GM23338 (cell line): Measurements from ENCODE around the gene TAGLN2. TPM values are rescaled to one million over a fixed set of nuclear protein-coding genes. Genes with fewer than 3 reads are reported as not detected.

Experiments used
- ATAC-seq: fragments of 200-7000 bp; cut with Tn5 transposase; 3 replicates; pipeline ENCODE4 v1.9.1; 2020
- DNase-seq: peaks from one replicate; pipeline ENCODE4 v3.0.0-alpha.2; 2015; ENCODE audit warnings: low spot score
- H2AFZ ChIP-seq: fragments of 200-600 bp; sonication (generic); 2 replicates; pipeline ENCODE4 v1.8.0; 2016; ENCODE audit warnings: antibody characterized with exemption, mild to moderate bottlenecking, moderate library complexity
- H3F3A ChIP-seq: fragments of 200-600 bp; sonication (generic); replicated peaks from 2 replicates; pipeline ENCODE4 v1.8.0; 2017; ENCODE audit warnings: antibody characterized with exemption, mixed run types, low read depth
- H3K27ac ChIP-seq: fragments of 200-600 bp; sonication (generic); 2 replicates; pipeline ENCODE4 v1.6.1; 2016; ENCODE audit warnings: low read depth
- H3K27me3 ChIP-seq: fragments of 200-600 bp; sonication (generic); 2 replicates; pipeline ENCODE4 v1.8.0; 2016; ENCODE audit warnings: mild to moderate bottlenecking, mixed run types, moderate library complexity; ENCODE audit not compliant: insufficient read depth
- H3K36me3 ChIP-seq: fragments of 200-600 bp; sonication (generic); 2 replicates; pipeline ENCODE4 v1.8.0; 2016; ENCODE audit warnings: mild to moderate bottlenecking; ENCODE audit not compliant: insufficient read depth
- H3K4me1 ChIP-seq: fragments of 200-600 bp; sonication (generic); 2 replicates; pipeline ENCODE4 v1.8.0; 2016; ENCODE audit warnings: mild to moderate bottlenecking, moderate library complexity; ENCODE audit not compliant: insufficient read depth
- H3K4me2 ChIP-seq: fragments of 200-600 bp; sonication (generic); 2 replicates; pipeline ENCODE4 v1.7.1; 2017; ENCODE audit warnings: mixed run types
- H3K4me3 ChIP-seq: fragments of 200-600 bp; sonication (generic); 2 replicates; pipeline ENCODE4 v1.6.1; 2016; ENCODE audit warnings: mixed run types
- H3K79me2 ChIP-seq: fragments of 200-600 bp; sonication (generic); replicated peaks from 2 replicates; pipeline ENCODE4 v1.8.0; 2017; ENCODE audit warnings: mild to moderate bottlenecking; ENCODE audit not compliant: insufficient read depth
- H3K9me2 ChIP-seq: fragments of 200-600 bp; sonication (generic); 2 replicates; pipeline ENCODE4 v1.8.0; 2017; ENCODE audit not compliant: insufficient read depth
- H4K20me1 ChIP-seq: fragments of 200-600 bp; sonication (generic); replicated peaks from 2 replicates; pipeline ENCODE4 v1.8.0; 2017; ENCODE audit warnings: mild to moderate bottlenecking; ENCODE audit not compliant: insufficient read depth
- H3K27ac Mint-ChIP-seq: 2 replicates; pipeline ENCODE4 v1.8.0; 2020; ENCODE audit warnings: inconsistent platforms, mild to moderate bottlenecking, moderate library complexity, mixed read lengths
- H3K27me3 Mint-ChIP-seq: 3 replicates; pipeline ENCODE4 v1.8.0; 2022; ENCODE audit warnings: low read depth, mild to moderate bottlenecking, moderate library complexity, mixed read lengths, inconsistent platforms; ENCODE audit not compliant: insufficient read depth, poor library complexity
- H3K36me3 Mint-ChIP-seq: 3 replicates; pipeline ENCODE4 v1.8.0; 2021; ENCODE audit warnings: low read depth, mild to moderate bottlenecking, inconsistent platforms, moderate library complexity, mixed read lengths
- H3K4me1 Mint-ChIP-seq: 3 replicates; pipeline ENCODE4 v1.8.0; 2020; ENCODE audit warnings: mild to moderate bottlenecking, inconsistent platforms, mixed read lengths
- H3K4me3 Mint-ChIP-seq: 3 replicates; pipeline ENCODE4 v1.8.0; 2021; ENCODE audit warnings: moderate library complexity, mild to moderate bottlenecking, inconsistent platforms, mixed read lengths
- H3K9me3 Mint-ChIP-seq: 3 replicates; pipeline ENCODE4 v1.8.0; 2020; ENCODE audit warnings: moderate library complexity, mild to moderate bottlenecking, inconsistent platforms, mixed read lengths
- CREB1 ChIP-seq: fragments of 250-450 bp; sonication (Bioruptor Pico); IDR thresholded peaks from 2 replicates; pipeline ENCODE4 v1.5.0; 2020; ENCODE audit warnings: low read depth, mild to moderate bottlenecking, moderate library complexity
- EZH2 ChIP-seq: fragments of 200-600 bp; sonication (generic); IDR thresholded peaks from one replicate; pipeline ENCODE4 v1.8.0; 2017; ENCODE audit warnings: antibody characterized with exemption, mild to moderate bottlenecking, low read depth; ENCODE audit not compliant: unreplicated experiment
- REST ChIP-seq: IDR thresholded peaks from one replicate; pipeline ENCODE4 v1.6.1; 2018; ENCODE audit warnings: antibody characterized with exemption; ENCODE audit not compliant: unreplicated experiment
- ZNF331 ChIP-seq: fragments of 250-450 bp; sonication (Bioruptor Pico); IDR thresholded peaks from 2 replicates; pipeline ENCODE4 v1.5.0; 2020; ENCODE audit warnings: low read depth, mild to moderate bottlenecking, moderate library complexity
- ZNF462 ChIP-seq: fragments of 250-450 bp; sonication (Bioruptor Pico); IDR thresholded peaks from 2 replicates; pipeline ENCODE4 v1.5.0; 2020; ENCODE audit warnings: mild to moderate bottlenecking, moderate library complexity
- polyA plus RNA-seq: library from polyadenylated mRNA; unstranded; fragments of >200 nt; fragmentation: Nextera tagmentation; extraction: Ambion mirVana; gene quantifications from 2 replicates; pipeline ENCODE4 v1.2.1, GENCODE V29; 2016
- total RNA-seq: library from RNA; depleted of rRNA; stranded (reverse); fragments of >200 nt; shearing (Covaris generic); gene quantifications from 2 replicates; pipeline ENCODE4 v1.2.3, GENCODE V29; 2014
- TF ChIP-seq, protein P1 (sequence below), 2 experiments: fragments of 200-600 bp in 1 of 2; sonication (generic) in 1 of 2; conservative IDR thresholded peaks; 2 replicates each; pipeline versions ENCODE4 v1.5.1 to v1.6.1; 2016 to 2017; ENCODE audit warnings: antibody characterized with exemption in 2 of 2, low read depth in 2 of 2, mild to moderate bottlenecking in 2 of 2, moderate library complexity in 1 of 2
- TF ChIP-seq, protein P2 (sequence below): IDR thresholded peaks from 2 replicates; pipeline ENCODE4 v1.6.1; 2016; ENCODE audit warnings: antibody characterized with exemption

TAGLN2 gene
- total and polyA plus RNA-seq, 2 experiments from 2014 or later = 58.2 to 60.1 TPM

DNA sequence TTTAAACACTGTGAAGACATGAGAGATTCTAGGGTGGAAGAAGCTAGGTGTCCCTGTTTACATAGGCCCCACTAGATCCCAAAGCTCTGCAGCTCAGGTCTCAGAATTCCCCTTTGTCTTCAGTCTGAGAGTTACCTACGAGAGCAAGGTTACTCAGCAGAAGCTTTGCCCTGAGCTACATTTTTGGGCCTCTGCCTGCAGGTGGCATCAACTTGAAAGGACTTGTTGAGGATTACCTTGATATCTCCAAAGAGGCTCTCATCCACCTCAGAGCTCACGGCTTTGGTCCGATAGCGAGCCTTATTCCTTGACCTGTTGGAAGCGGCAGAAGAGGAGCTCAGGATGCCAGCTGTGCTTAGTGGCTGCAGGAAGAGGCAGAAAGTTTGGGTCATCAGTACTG, 32.4 kb downstream of the TAGLN2 start (continued):
- TF ChIP-seq, protein P1, sequence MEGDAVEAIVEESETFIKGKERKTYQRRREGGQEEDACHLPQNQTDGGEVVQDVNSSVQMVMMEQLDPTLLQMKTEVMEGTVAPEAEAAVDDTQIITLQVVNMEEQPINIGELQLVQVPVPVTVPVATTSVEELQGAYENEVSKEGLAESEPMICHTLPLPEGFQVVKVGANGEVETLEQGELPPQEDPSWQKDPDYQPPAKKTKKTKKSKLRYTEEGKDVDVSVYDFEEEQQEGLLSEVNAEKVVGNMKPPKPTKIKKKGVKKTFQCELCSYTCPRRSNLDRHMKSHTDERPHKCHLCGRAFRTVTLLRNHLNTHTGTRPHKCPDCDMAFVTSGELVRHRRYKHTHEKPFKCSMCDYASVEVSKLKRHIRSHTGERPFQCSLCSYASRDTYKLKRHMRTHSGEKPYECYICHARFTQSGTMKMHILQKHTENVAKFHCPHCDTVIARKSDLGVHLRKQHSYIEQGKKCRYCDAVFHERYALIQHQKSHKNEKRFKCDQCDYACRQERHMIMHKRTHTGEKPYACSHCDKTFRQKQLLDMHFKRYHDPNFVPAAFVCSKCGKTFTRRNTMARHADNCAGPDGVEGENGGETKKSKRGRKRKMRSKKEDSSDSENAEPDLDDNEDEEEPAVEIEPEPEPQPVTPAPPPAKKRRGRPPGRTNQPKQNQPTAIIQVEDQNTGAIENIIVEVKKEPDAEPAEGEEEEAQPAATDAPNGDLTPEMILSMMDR (conservative IDR thresholded peaks at IDR 0.05; ENCODE audit: low read depth in 2 of 2) = peak in 1 of 2 experiments; percentile 54; a peak in 3 of 4 replicates

GRCh38 chr1:159891275-159892157, 33.8 kb downstream of the TAGLN2 start:
- no peak overlapping the region for H3K27ac ChIP-seq
- peaks cover 9% of the 10 kb centered on the region for H3K4me1 Mint-ChIP-seq
- DNase-seq (peak; percentile 87), ATAC-seq (peak; percentile 96)
- TF ChIP-seq ZNF331 (CRISPR knock-in tag) = no peak
- no peak for TF ChIP-seq EZH2
- TF ChIP-seq, protein P2, sequence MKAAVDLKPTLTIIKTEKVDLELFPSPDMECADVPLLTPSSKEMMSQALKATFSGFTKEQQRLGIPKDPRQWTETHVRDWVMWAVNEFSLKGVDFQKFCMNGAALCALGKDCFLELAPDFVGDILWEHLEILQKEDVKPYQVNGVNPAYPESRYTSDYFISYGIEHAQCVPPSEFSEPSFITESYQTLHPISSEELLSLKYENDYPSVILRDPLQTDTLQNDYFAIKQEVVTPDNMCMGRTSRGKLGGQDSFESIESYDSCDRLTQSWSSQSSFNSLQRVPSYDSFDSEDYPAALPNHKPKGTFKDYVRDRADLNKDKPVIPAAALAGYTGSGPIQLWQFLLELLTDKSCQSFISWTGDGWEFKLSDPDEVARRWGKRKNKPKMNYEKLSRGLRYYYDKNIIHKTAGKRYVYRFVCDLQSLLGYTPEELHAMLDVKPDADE = no peak
- TF ChIP-seq CREB1 (CRISPR knock-in tag) = no peak
- TF ChIP-seq, protein P1 (conservative IDR thresholded peaks at IDR 0.05; ENCODE audit: low read depth in 2 of 2) = peak; percentile 94 to 100
- TF ChIP-seq ZNF462 = no peak
- TF ChIP-seq REST = no peak
- no peak overlapping the region for H3K4me3 ChIP-seq
- no peak overlapping the region for H3K4me2 ChIP-seq
- H3K4me3 Mint-ChIP-seq = no peak overlapping the region
- no peak overlapping the region for H3K27ac Mint-ChIP-seq
- H3K9me3 Mint-ChIP-seq = no peaks in the 10 kb centered on the region; the same call in 2 of the 3 replicates
- no peaks in the 10 kb centered on the region for H3K4me1 ChIP-seq
- H3K9me2 ChIP-seq = no peaks in the 10 kb centered on the region
- no peaks in the 10 kb centered on the region for H3K79me2 ChIP-seq
- H2AFZ ChIP-seq = no peak overlapping the region
- no peaks in the 10 kb centered on the region; the same call in 1 of the 2 replicates for H3K36me3 ChIP-seq
- no peaks in the 10 kb centered on the region for H3K27me3 ChIP-seq
- no peaks in the 10 kb centered on the region for H3F3A ChIP-seq
- H3K27me3 Mint-ChIP-seq = peaks cover 2% of the 10 kb centered on the region
- no peaks in the 10 kb centered on the region for H3K36me3 Mint-ChIP-seq
- no peaks in the 10 kb centered on the region for H4K20me1 ChIP-seq
